Chondrocyte (in vitro differentiated cells): ENCODE measurements around the gene DHRS4L2. TPM values are rescaled to one million over a fixed set of nuclear protein-coding genes. Genes with fewer than 3 reads are reported as not detected.

Experiments used
- DNase-seq: peaks from one replicate; pipeline ENCODE4 v3.0.0; 2021; ENCODE audit warnings: mixed read lengths, low spot score
- H3K27ac Mint-ChIP-seq: one replicate; pipeline ENCODE4 v1.8.0; 2021; ENCODE audit warnings: mild to moderate bottlenecking, moderate library complexity, mixed read lengths; ENCODE audit not compliant: unreplicated experiment
- H3K27me3 Mint-ChIP-seq: 2 replicates; pipeline ENCODE4 v1.8.0; 2021; ENCODE audit warnings: low read depth, mixed read lengths
- H3K36me3 Mint-ChIP-seq: 2 replicates; pipeline ENCODE4 v1.8.0; 2021; ENCODE audit warnings: low read depth, mixed read lengths
- H3K4me1 Mint-ChIP-seq: 2 replicates; pipeline ENCODE4 v1.8.0; 2021; ENCODE audit warnings: low read depth, mild to moderate bottlenecking, mixed read lengths
- H3K4me3 Mint-ChIP-seq: one replicate; pipeline ENCODE4 v1.8.0; 2021; ENCODE audit warnings: mild to moderate bottlenecking, moderate library complexity, mixed read lengths; ENCODE audit not compliant: unreplicated experiment
- H3K9me3 Mint-ChIP-seq: 2 replicates; pipeline ENCODE4 v1.8.0; 2021; ENCODE audit warnings: low read depth, mixed read lengths
- total RNA-seq: library from RNA; stranded (reverse); gene quantifications from 3 replicates; pipeline ENCODE4 v1.2.1, GENCODE V29; 2021
- TF ChIP-seq, protein P1 (sequence below): fragments of 200-600 bp; sonication (generic); IDR thresholded peaks from 2 replicates; pipeline ENCODE4 v1.5.0; 2021; ENCODE audit warnings: antibody characterized with exemption, mild to moderate bottlenecking, moderate library complexity

The DHRS4L2 gene
- total RNA-seq, 1 donor from 2014 or later: 13.9 TPM

DNA sequence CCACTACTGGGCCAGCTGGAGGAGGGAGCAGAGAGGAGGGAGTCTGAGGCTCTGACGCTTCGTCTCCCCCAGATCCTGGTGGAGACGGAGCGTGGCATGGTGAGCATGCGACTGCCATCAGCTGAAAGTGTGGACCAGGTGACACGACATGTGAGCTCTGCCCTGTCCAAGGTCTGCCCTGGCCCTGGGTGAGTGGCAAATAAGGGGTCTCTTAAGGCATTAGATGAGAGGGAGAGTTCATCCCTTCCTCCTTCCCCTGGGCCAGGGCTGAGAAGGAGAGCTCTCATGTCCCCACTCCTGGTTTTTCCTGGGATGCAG is 65.6 kb downstream of the DHRS4L2 start:
- Mint-ChIP-seq H3K4me1 (peaks cover 12% of the 10 kb centered on the region), H3K27ac (no peak overlapping the region), H3K27me3 (peaks cover 29% of the 10 kb centered on the region), H3K4me3 (no peak overlapping the region), H3K36me3 (no peaks in the 10 kb centered on the region), H3K9me3 (no peaks in the 10 kb centered on the region)
- TF ChIP-seq, protein P1, sequence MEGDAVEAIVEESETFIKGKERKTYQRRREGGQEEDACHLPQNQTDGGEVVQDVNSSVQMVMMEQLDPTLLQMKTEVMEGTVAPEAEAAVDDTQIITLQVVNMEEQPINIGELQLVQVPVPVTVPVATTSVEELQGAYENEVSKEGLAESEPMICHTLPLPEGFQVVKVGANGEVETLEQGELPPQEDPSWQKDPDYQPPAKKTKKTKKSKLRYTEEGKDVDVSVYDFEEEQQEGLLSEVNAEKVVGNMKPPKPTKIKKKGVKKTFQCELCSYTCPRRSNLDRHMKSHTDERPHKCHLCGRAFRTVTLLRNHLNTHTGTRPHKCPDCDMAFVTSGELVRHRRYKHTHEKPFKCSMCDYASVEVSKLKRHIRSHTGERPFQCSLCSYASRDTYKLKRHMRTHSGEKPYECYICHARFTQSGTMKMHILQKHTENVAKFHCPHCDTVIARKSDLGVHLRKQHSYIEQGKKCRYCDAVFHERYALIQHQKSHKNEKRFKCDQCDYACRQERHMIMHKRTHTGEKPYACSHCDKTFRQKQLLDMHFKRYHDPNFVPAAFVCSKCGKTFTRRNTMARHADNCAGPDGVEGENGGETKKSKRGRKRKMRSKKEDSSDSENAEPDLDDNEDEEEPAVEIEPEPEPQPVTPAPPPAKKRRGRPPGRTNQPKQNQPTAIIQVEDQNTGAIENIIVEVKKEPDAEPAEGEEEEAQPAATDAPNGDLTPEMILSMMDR: no peak
- DNase-seq: no peak

DNA sequence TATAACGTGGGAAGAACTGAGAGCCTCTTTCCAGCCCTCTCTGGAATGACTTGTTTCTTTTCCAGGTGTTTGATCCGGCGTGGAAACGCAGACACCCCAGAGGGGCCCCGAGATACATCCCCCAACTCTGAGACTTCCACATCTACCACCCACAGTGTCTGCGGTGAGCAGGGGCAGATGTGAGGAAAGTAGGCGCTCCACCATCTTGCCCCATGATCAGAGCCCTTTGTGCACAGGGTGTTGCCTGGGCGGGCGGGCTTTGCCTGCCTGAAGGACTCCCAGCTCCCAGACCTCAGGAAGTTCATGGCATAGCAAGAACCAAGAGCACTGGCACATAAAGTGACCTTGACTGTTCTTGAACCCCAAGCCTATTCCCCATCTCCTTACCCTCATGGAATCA is 65.9 kb downstream of the DHRS4L2 start:
- no peak overlapping the region for H3K4me3 Mint-ChIP-seq
- H3K27ac Mint-ChIP-seq: no peak overlapping the region
- H3K4me1 Mint-ChIP-seq: peaks cover 12% of the 10 kb centered on the region
- no peaks in the 10 kb centered on the region for H3K36me3 Mint-ChIP-seq
- no peaks in the 10 kb centered on the region for H3K9me3 Mint-ChIP-seq
- TF ChIP-seq, protein P1: no peak
- H3K27me3 Mint-ChIP-seq: peaks cover 29% of the 10 kb centered on the region
- no peak for DNase-seq

Other genes with a start within 250 kb of the DHRS4L2 start
- gene DHRS4, start 35.2 kb upstream of the DHRS4L2 start, total RNA-seq: 16.8 to 18.2 TPM (median 16.9 TPM) in 3 replicates
- 0.34 to 0.60 TPM (median 0.54 TPM) in 3 replicates for gene CARMIL3, start 63.1 kb downstream of the DHRS4L2 start, total RNA-seq
- not detected in 3 replicates for gene CPNE6, start 82.6 kb downstream of the DHRS4L2 start, total RNA-seq
- 18.7 to 126 TPM (median 118 TPM) in 3 replicates for gene PCK2, start 105.4 kb downstream of the DHRS4L2 start, total RNA-seq
- gene DCAF11, start 125.8 kb downstream of the DHRS4L2 start, total RNA-seq: 30.7 to 41.5 TPM (median 32.9 TPM) in 3 replicates
- 1.2 to 1.6 TPM (median 1.3 TPM) in 3 replicates for gene NRL, start 126.0 kb downstream of the DHRS4L2 start, total RNA-seq
- 0.27 TPM in 1 of 3 replicates, not detected in the others for gene FITM1, start 141.7 kb downstream of the DHRS4L2 start, total RNA-seq
- gene PSME1, start 147.3 kb downstream of the DHRS4L2 start, total RNA-seq: 59.2 to 76.1 TPM (median 64.9 TPM) in 3 replicates
- gene EMC9, start 152.7 kb downstream of the DHRS4L2 start, total RNA-seq: 14.0 to 15.3 TPM (median 14.8 TPM) in 3 replicates
- gene PSME2, start 157.7 kb downstream of the DHRS4L2 start, total RNA-seq: 53.6 to 78.7 TPM (median 59.7 TPM) in 3 replicates
- gene RNF31, start 158.6 kb downstream of the DHRS4L2 start, total RNA-seq: 38.8 to 50.6 TPM (median 45.8 TPM) in 3 replicates
- 28.9 to 38.4 TPM (median 37.8 TPM) in 3 replicates for gene IRF9, start 172.3 kb downstream of the DHRS4L2 start, total RNA-seq
- 4.4 to 7.9 TPM (median 5.0 TPM) in 3 replicates for gene REC8, start 183.2 kb downstream of the DHRS4L2 start, total RNA-seq
- 26.7 to 46.2 TPM (median 27.4 TPM) in 3 replicates for gene IPO4, start 199.9 kb downstream of the DHRS4L2 start, total RNA-seq
- 60.3 to 92.0 TPM (median 61.0 TPM) in 3 replicates for gene TM9SF1, start 206.5 kb downstream of the DHRS4L2 start, total RNA-seq
- gene TSSK4, start 216.8 kb downstream of the DHRS4L2 start, total RNA-seq: 0.46 TPM in 1 of 3 replicates, not detected in the others
- 33.1 to 36.1 TPM (median 35.3 TPM) in 3 replicates for gene CHMP4A, start 224.6 kb downstream of the DHRS4L2 start, total RNA-seq
- gene MDP1, start 227.1 kb downstream of the DHRS4L2 start, total RNA-seq: 23.2 to 25.7 TPM (median 23.6 TPM) in 3 replicates
- gene NEDD8, start 243.4 kb downstream of the DHRS4L2 start, total RNA-seq: 154 to 169 TPM (median 159 TPM) in 3 replicates
- 43.1 to 66.5 TPM (median 47.9 TPM) in 3 replicates for gene GMPR2, start 244.0 kb downstream of the DHRS4L2 start, total RNA-seq